Measurements from ENCODE around the gene CDON. TPM values are rescaled to one million over a fixed set of nuclear protein-coding genes. Genes with fewer than 3 reads are reported as not detected.

CDON gene
- total and polyA plus RNA-seq, 2 donors (not counting 3 experiments of a cell fraction or from before 2014, with no cell fraction given), result 1.6 to 3.8 TPM

GRCh38 chr11:126011265-126011664 lies 51.4 kb downstream of the CDON start:
- dilution Hi-C loops (cut with MboI; ENCODE audit: extremely low pct_ligation_motif_present, low sequenced_read_pairs) (no loop called here), intact Hi-C loops (cut with micrococcal nuclease) (no loop called here)
- TF ChIP-seq MYC (IDR thresholded peaks at IDR 0.05; ENCODE audit: low read depth, low read length) (no peak), GATA2 (IDR thresholded peaks at IDR 0.05; ENCODE audit: insufficient read depth, insufficient read length, low read depth, low read length) (no peak), JUN (IDR thresholded peaks at IDR 0.05; ENCODE audit: borderline replicate concordance, insufficient read depth, insufficient read length, low read depth) (no peak), POLR2AphosphoS5 (IDR thresholded peaks at IDR 0.05; ENCODE audit: insufficient read depth, low read depth, low read length) (no peak), POLR2A (IDR thresholded peaks at IDR 0.05; ENCODE audit: low read depth, low read length) (no peak), EZH2 (IDR thresholded peaks at IDR 0.05; ENCODE audit: borderline replicate concordance, low read depth, low read length, severe bottlenecking) (no peak), FOS (IDR thresholded peaks at IDR 0.05; ENCODE audit: borderline replicate concordance, insufficient read depth, low read length) (no peak)
- TF ChIP-seq, protein P1, sequence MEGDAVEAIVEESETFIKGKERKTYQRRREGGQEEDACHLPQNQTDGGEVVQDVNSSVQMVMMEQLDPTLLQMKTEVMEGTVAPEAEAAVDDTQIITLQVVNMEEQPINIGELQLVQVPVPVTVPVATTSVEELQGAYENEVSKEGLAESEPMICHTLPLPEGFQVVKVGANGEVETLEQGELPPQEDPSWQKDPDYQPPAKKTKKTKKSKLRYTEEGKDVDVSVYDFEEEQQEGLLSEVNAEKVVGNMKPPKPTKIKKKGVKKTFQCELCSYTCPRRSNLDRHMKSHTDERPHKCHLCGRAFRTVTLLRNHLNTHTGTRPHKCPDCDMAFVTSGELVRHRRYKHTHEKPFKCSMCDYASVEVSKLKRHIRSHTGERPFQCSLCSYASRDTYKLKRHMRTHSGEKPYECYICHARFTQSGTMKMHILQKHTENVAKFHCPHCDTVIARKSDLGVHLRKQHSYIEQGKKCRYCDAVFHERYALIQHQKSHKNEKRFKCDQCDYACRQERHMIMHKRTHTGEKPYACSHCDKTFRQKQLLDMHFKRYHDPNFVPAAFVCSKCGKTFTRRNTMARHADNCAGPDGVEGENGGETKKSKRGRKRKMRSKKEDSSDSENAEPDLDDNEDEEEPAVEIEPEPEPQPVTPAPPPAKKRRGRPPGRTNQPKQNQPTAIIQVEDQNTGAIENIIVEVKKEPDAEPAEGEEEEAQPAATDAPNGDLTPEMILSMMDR (IDR thresholded peaks at IDR 0.05; ENCODE audit: extremely low read depth in 1 of 2, insufficient read depth in 1 of 2, low read depth in 1 of 2, low read length in 2 of 2), result no peak
- TF ChIP-seq, protein P2, sequence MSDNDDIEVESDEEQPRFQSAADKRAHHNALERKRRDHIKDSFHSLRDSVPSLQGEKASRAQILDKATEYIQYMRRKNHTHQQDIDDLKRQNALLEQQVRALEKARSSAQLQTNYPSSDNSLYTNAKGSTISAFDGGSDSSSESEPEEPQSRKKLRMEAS (IDR thresholded peaks at IDR 0.05; ENCODE audit: insufficient read depth, insufficient read length), result no peak
- Histone ChIP-seq H3K79me2 (ENCODE audit: control insufficient read depth, insufficient read depth, low read length) (no peaks in the 10 kb centered on the region), H4K20me1 (replicated peaks; ENCODE audit: control insufficient read depth, extremely low read depth, insufficient read depth, low read length) (no peaks in the 10 kb centered on the region), H3K9me3 (replicated peaks; ENCODE audit: control insufficient read depth, insufficient read depth, low read length) (no peaks in the 10 kb centered on the region), H3K36me3 (ENCODE audit: control insufficient read depth in 2 of 2, extremely low read depth in 1 of 2, insufficient read depth in 2 of 2, low read length in 2 of 2) (no peaks in the 10 kb centered on the region), H3K27me3 (ENCODE audit: control insufficient read depth in 2 of 2, insufficient read depth in 2 of 2, low read length in 2 of 2) (no peaks in the 10 kb centered on the region), H3K9me1 (replicated peaks; ENCODE audit: control insufficient read depth, extremely low read depth, insufficient read depth, low read length) (no peaks in the 10 kb centered on the region), H3K4me3 (replicated peaks in 1 of 3; ENCODE audit: insufficient read depth in 1 of 3, low read depth in 1 of 3, low read length in 3 of 3) (no peak overlapping the region), H3K4me1 (ENCODE audit: control insufficient read depth, extremely low read depth, insufficient read depth, low read length) (no peaks in the 10 kb centered on the region), H3K4me2 (ENCODE audit: insufficient read depth, low read length) (no peak overlapping the region), H2AFZ (ENCODE audit: low read depth, low read length) (no peak overlapping the region), H3K27ac (ENCODE audit: insufficient read depth, low read depth, low read length) (no peak overlapping the region), H3K9ac (replicated peaks; ENCODE audit: extremely low read depth, insufficient read depth, low read length) (no peak overlapping the region)
- POLR2A ChIA-PET, result no interaction called here
- FAIRE-seq (no peak), DNase-seq (ENCODE audit: low read depth, low spot score) (no peak)
- no TSS peak for BruUV-seq (replicated peaks)
- CTCF ChIA-PET, result no interaction called here
